Measurements from ENCODE around the gene CDAN1.

- TF ChIP-seq CTCF (IDR thresholded peaks at IDR 0.05) (no peak), POLR2A (IDR thresholded peaks at IDR 0.05) (peak; percentile 33), POLR2AphosphoS5 (IDR thresholded peaks at IDR 0.05) (peak in 2 of 3 donors; percentile 21 to 42)
These were observed at the start of gene CDAN1 for GRCh38 chr15:42736793-42737528.
